H1 (cell line): ENCODE data around the gene TBX4. TPM values are rescaled to one million over a fixed set of nuclear protein-coding genes. Genes with fewer than 3 reads are reported as not detected.
A peak's percentile ranks its signal among the peaks of the same experiment; 100 is the strongest.

Experiments
- CTCF ChIA-PET: fragments of 300-600 bp; sonication (Branson Sonifier 250); formaldehyde crosslinking; loops from one replicate; lab custom pipeline; 2021; ENCODE audit not compliant: partially characterized antibody; lab: Charles Lee
- POLR2A ChIA-PET: fragments of 300-600 bp; sonication (Branson Sonifier 250); formaldehyde crosslinking; loops from one replicate; lab custom pipeline; 2021; ENCODE audit warnings: inconsistent platforms; ENCODE audit not compliant: partially characterized antibody; lab: Charles Lee
- DNase-seq, 2 experiments: peaks; one replicate each; pipeline versions ENCODE4 v3.0.0 to v3.0.0-alpha.2; 2010 to 2022; ENCODE audit warnings: low spot score in 2 of 2, low read depth in 1 of 2, mixed read lengths in 1 of 2
- FAIRE-seq: peaks from 2 replicates; lab custom pipeline; 2011; peaks lifted over from hg19 to GRCh38; lab: Jason Lieb, UNC
- H2AFZ ChIP-seq: 2 replicates; pipeline ENCODE4 v1.8.1; 2012; ENCODE audit warnings: low read length, inconsistent platforms
- H2AK5ac ChIP-seq: 2 replicates; pipeline ENCODE4 v1.6.1; 2013; ENCODE audit warnings: low read depth, low read length
- H2BK120ac ChIP-seq: replicated peaks from 2 replicates; pipeline ENCODE3; 2013; ENCODE audit warnings: low read depth, low read length, inconsistent platforms
- H2BK12ac ChIP-seq: 2 replicates; pipeline ENCODE4 v1.6.1; 2013; ENCODE audit warnings: low read depth, low read length
- H2BK15ac ChIP-seq: 2 replicates; pipeline ENCODE4 v1.6.1; 2013; ENCODE audit warnings: low read length
- H2BK20ac ChIP-seq: 2 replicates; pipeline ENCODE4 v1.6.1; 2013; ENCODE audit warnings: low read length
- H2BK5ac ChIP-seq: 2 replicates; pipeline ENCODE4 v1.6.1; 2013; ENCODE audit warnings: low read depth, low read length
- H3K14ac ChIP-seq: 2 replicates; pipeline ENCODE4 v1.6.1; 2013; ENCODE audit warnings: inconsistent platforms; ENCODE audit not compliant: insufficient read length
- H3K18ac ChIP-seq: 2 replicates; pipeline ENCODE4 v1.6.1; 2013; ENCODE audit warnings: low read length; ENCODE audit errors: extremely low read depth
- H3K23ac ChIP-seq: 2 replicates; pipeline ENCODE4 v1.6.1; 2013; ENCODE audit warnings: inconsistent platforms; ENCODE audit not compliant: insufficient read length
- H3K23me2 ChIP-seq: 2 replicates; pipeline ENCODE4 v1.6.1; 2013; ENCODE audit warnings: low read depth, low read length
- H3K27ac ChIP-seq: 2 replicates; pipeline ENCODE4 v1.6.1; 2011; ENCODE audit warnings: low read depth, low read length, inconsistent platforms
- H3K27me3 ChIP-seq, 4 experiments: replicated peaks in 1 of 4; 1 replicate in 1 of 4; 2 replicates in 3 of 4; pipeline versions ENCODE4 v1.6.1 to v1.8.1; 2011 to 2013; ENCODE audit warnings: low read length in 3 of 4, mild to moderate bottlenecking in 3 of 4, inconsistent platforms in 2 of 4, mixed read lengths in 2 of 4, moderate library complexity in 1 of 4; ENCODE audit not compliant: control insufficient read depth in 3 of 4, insufficient read depth in 3 of 4; ENCODE audit errors: extremely low read depth in 1 of 4
- H3K36me3 ChIP-seq, 4 experiments: 2 replicates each; pipeline versions ENCODE4 v1.6.1 to v1.8.1; 2011 to 2013; ENCODE audit warnings: mild to moderate bottlenecking in 4 of 4, low read length in 3 of 4, moderate library complexity in 2 of 4, control low read depth in 1 of 4, inconsistent platforms in 1 of 4; ENCODE audit not compliant: insufficient read depth in 4 of 4, control insufficient read depth in 2 of 4
- H3K4ac ChIP-seq: replicated peaks from 2 replicates; pipeline ENCODE3; 2013; ENCODE audit warnings: low read length, low read depth, mixed read lengths, inconsistent platforms; ENCODE audit not compliant: insufficient read length
- H3K4me1 ChIP-seq, 4 experiments: replicated peaks in 1 of 4; 1 replicate in 1 of 4; 2 replicates in 3 of 4; pipeline versions ENCODE4 v1.6.1 to v1.8.1; 2011 to 2013; ENCODE audit warnings: low read length in 3 of 4, inconsistent platforms in 2 of 4, mixed read lengths in 1 of 4; ENCODE audit not compliant: insufficient read depth in 4 of 4, control insufficient read depth in 3 of 4
- H3K4me2 ChIP-seq, 2 experiments: 2 replicates each; pipeline versions ENCODE4 v1.6.1 to v1.8.1; 2011 to 2013; ENCODE audit warnings: low read depth in 2 of 2, low read length in 2 of 2, control low read depth in 1 of 2, inconsistent platforms in 1 of 2, mild to moderate bottlenecking in 1 of 2; ENCODE audit not compliant: insufficient read depth in 1 of 2
- H3K4me3 ChIP-seq, 4 experiments: fragments of 200-600, 300-600 bp in 1 of 4; sonication (generic), shearing (Covaris generic), sonication (Bioruptor Twin) in 1 of 4; 2 replicates each; pipeline versions ENCODE4 v1.5.1 to v1.8.1; 2011 to 2016; ENCODE audit warnings: low read length in 4 of 4, low read depth in 3 of 4, control low read depth in 2 of 4, inconsistent platforms in 2 of 4, mild to moderate bottlenecking in 2 of 4, mixed read lengths in 1 of 4, moderate library complexity in 1 of 4; ENCODE audit not compliant: insufficient read depth in 2 of 4; ENCODE audit errors: extremely low read depth in 1 of 4
- H3K56ac ChIP-seq: replicated peaks from 2 replicates; pipeline ENCODE3; 2013; ENCODE audit warnings: low read depth, mild to moderate bottlenecking, mixed read lengths, low read length, inconsistent platforms; ENCODE audit not compliant: insufficient read length
- H3K79me1 ChIP-seq: 2 replicates; pipeline ENCODE4 v1.6.1; 2013; ENCODE audit warnings: low read depth, low read length, control low read depth
- H3K79me2 ChIP-seq, 2 experiments: 2 replicates each; pipeline versions ENCODE4 v1.6.1 to v1.8.1; 2012 to 2013; ENCODE audit warnings: low read length in 2 of 2, mild to moderate bottlenecking in 2 of 2, inconsistent platforms in 1 of 2; ENCODE audit not compliant: insufficient read depth in 2 of 2, control insufficient read depth in 1 of 2
- H3K9ac ChIP-seq, 4 experiments: replicated peaks in 1 of 4; 1 replicate in 1 of 4; 2 replicates in 3 of 4; pipeline versions ENCODE4 v1.6.1 to v1.8.1; 2011 to 2013; ENCODE audit warnings: low read depth in 3 of 4, low read length in 3 of 4, control low read depth in 2 of 4, mild to moderate bottlenecking in 2 of 4, moderate library complexity in 2 of 4, inconsistent platforms in 1 of 4; ENCODE audit errors: extremely low read depth in 1 of 4
- H3K9me3 ChIP-seq, 2 experiments: 2 replicates each; pipeline versions ENCODE4 v1.6.1 to v1.8.1; 2012 to 2013; ENCODE audit warnings: mild to moderate bottlenecking in 2 of 2, moderate library complexity in 2 of 2, control low read depth in 1 of 2, inconsistent platforms in 1 of 2, low read depth in 1 of 2, low read length in 1 of 2, mixed read lengths in 1 of 2; ENCODE audit not compliant: insufficient read depth in 2 of 2
- H4K20me1 ChIP-seq, 2 experiments: replicated peaks in 1 of 2; 2 replicates each; pipeline versions ENCODE3 to v1.8.1; 2011 to 2013; ENCODE audit warnings: inconsistent platforms in 2 of 2, low read length in 2 of 2, mild to moderate bottlenecking in 1 of 2; ENCODE audit not compliant: insufficient read depth in 2 of 2, control insufficient read depth in 1 of 2
- H4K5ac ChIP-seq: 2 replicates; pipeline ENCODE4 v1.6.1; 2013; ENCODE audit warnings: low read length, low read depth, mixed read lengths, inconsistent platforms; ENCODE audit not compliant: insufficient read length
- H4K8ac ChIP-seq: 2 replicates; pipeline ENCODE4 v1.8.0; 2013; ENCODE audit warnings: mild to moderate bottlenecking, moderate library complexity, low read length, inconsistent platforms; ENCODE audit not compliant: insufficient read depth; ENCODE audit errors: extremely low read depth
- H4K91ac ChIP-seq: replicated peaks from 2 replicates; pipeline ENCODE3; 2013; ENCODE audit warnings: low read length, mixed read lengths, inconsistent platforms; ENCODE audit not compliant: insufficient read length
- BRCA1 ChIP-seq: IDR thresholded peaks from 2 replicates; pipeline ENCODE4 v1.6.1; 2012; ENCODE audit warnings: low read depth, low read length, improper control_type of control experiment
- EGR1 ChIP-seq: IDR thresholded peaks from 2 replicates; pipeline ENCODE4 v1.6.1; 2011; ENCODE audit warnings: low read depth, low read length, borderline replicate concordance
- MAFK ChIP-seq: IDR thresholded peaks from 2 replicates; pipeline ENCODE4 v1.6.1; 2012; ENCODE audit warnings: low read depth, mild to moderate bottlenecking, improper control_type of control experiment, low read length
- WGBS, 2 experiments: shearing (Covaris generic) in 1 of 2; methylation state at CpG; one replicate each; pipeline versions ENCODE4 v1.1.6 to v1.1.7; 2013 to 2015; ENCODE audit warnings: low lambda C conversion rate in 2 of 2, mixed read lengths in 2 of 2, inconsistent platforms in 1 of 2, low coverage in 1 of 2, missing lambda C conversion rate in 1 of 2; ENCODE audit not compliant: insufficient replicate concordance in 2 of 2, insufficient coverage in 1 of 2, insufficient read length in 1 of 2; ENCODE audit errors: extremely low coverage in 1 of 2, missing lambda C conversion rate in 1 of 2; 5-methylcytosine and 5-hydroxymethylcytosine counted together
- polyA plus RNA-seq, 7 experiments: library from polyadenylated mRNA; depleted of rRNA in 3 of 7; stranded (reverse) in 5 of 7; unstranded in 2 of 7; fragments of >200 nt in 5 of 7; fragments of 200-250 nt in 2 of 7; gene quantifications; 1 replicate in 5 of 7; 2 replicates in 1 of 7; 4 replicates in 1 of 7; pipeline versions ENCODE4 v1.2.1 to v1.2.3, GENCODE V29; 2011 to 2013; ENCODE audit warnings: missing spikeins in 2 of 7, mixed read lengths in 2 of 7
- total RNA-seq: library from RNA; stranded (reverse); fragmentation: NEBNext Ultra II Directional; extraction: Animal tissue kit (Norgen Biotek cat#: 25700); gene quantifications from 2 replicates; pipeline ENCODE4 v1.2.1, GENCODE V29; 2021
- TF ChIP-seq, protein P1 (sequence below): IDR thresholded peaks from 2 replicates; pipeline ENCODE4 v1.6.1; 2011; ENCODE audit warnings: low read depth, mild to moderate bottlenecking, low read length; ENCODE audit not compliant: insufficient read depth
- TF ChIP-seq, protein P2 (sequence below): IDR thresholded peaks from 2 replicates; pipeline ENCODE4 v1.6.1; 2012; ENCODE audit warnings: low read length, inconsistent platforms

Gene TBX4
- total and polyA plus RNA-seq, 2 of the 8 experiments (the other 6 are each of a cell fraction or from before 2014, with no cell fraction given) = 0.02 TPM; not detected in 1

DNA sequence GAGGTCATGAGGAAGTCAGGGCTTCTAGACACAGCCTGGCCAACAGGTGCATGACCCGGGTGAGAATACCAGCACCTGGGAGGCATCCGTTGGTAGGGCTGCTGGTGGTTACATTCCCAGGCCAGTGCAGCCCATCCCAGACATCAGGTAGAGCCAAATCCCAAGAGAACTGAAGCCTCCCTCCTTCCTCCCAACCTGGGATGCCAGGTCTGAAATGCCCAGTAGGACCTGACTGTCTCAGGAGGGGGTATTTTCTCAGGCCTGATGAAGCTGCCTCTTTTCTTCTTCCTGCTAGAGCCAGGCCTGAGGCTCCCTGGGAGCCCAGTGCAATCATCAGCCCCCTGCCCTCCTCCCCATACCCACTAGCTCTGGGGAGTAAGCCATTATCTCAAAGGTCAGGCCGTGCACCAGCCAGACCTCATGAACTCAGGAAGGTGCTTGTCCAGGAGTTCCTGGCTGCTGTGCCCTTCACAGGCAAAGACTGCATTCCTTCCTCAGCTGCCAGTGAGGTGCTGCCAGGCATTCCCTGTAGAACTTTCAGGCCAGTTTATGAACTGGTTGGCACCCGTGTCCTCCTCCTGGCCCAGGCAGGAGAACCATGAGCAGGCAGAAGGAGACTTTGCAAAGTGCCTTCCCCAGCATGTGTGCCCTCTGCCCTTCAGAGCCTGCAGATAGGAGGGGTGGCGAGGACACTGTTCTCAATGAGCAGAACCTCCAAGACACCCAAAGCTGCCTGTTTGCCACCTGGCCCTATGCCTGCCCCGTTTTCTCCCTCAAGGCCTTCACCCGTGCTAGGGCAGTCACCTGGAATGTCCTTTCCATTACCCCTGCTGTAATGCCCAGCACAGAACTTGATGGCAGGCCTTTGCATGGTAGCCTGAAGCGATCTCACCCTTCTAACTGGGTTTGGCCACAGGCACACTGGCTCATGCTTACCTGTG is 45.0 kb upstream of the TBX4 start:
- no peaks in the 10 kb centered on the region for H3K79me2 ChIP-seq
- no peak overlapping the region for H2BK120ac ChIP-seq
- ChIA-PET CTCF (interaction anchor here (0.9 to 8.8 kb wide), 7 partner anchors 13 to 436 kb away, joined by 3 to 108 read pairs (median 4); no protein-coding TSS in a partner anchor), POLR2A (interaction anchor here (2.3 kb wide), 1 partner anchor 9 kb away, joined by 8 read pairs; no protein-coding TSS in a partner anchor)
- no peak overlapping the region for H3K4me2 ChIP-seq
- H2BK20ac ChIP-seq = no peak overlapping the region
- H3K18ac ChIP-seq = no peak overlapping the region
- H3K27ac ChIP-seq = no peak overlapping the region
- H2AK5ac ChIP-seq = peak overlapping the region; percentile 42; the same call in 1 of the 2 replicates
- H2BK12ac ChIP-seq = no peak overlapping the region
- peaks cover 10% of the 10 kb centered on the region; the same call in 1 of the 2 replicates for H3K23me2 ChIP-seq
- TF ChIP-seq MAFK (no peak), BRCA1 (no peak), EGR1 (no peak)
- TF ChIP-seq, protein P1, sequence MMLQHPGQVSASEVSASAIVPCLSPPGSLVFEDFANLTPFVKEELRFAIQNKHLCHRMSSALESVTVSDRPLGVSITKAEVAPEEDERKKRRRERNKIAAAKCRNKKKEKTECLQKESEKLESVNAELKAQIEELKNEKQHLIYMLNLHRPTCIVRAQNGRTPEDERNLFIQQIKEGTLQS = no peak
- TF ChIP-seq, protein P2, sequence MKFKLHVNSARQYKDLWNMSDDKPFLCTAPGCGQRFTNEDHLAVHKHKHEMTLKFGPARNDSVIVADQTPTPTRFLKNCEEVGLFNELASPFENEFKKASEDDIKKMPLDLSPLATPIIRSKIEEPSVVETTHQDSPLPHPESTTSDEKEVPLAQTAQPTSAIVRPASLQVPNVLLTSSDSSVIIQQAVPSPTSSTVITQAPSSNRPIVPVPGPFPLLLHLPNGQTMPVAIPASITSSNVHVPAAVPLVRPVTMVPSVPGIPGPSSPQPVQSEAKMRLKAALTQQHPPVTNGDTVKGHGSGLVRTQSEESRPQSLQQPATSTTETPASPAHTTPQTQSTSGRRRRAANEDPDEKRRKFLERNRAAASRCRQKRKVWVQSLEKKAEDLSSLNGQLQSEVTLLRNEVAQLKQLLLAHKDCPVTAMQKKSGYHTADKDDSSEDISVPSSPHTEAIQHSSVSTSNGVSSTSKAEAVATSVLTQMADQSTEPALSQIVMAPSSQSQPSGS = no peak
- no peak overlapping the region for H3K9ac ChIP-seq
- no peak overlapping the region for H4K91ac ChIP-seq
- H2AFZ ChIP-seq = no peak overlapping the region
- 0 out of 2 replicates have a peak overlapping the region, but pooled peaks have one; percentile 40 for H2BK15ac ChIP-seq
- H3K56ac ChIP-seq = no peak overlapping the region
- no peak overlapping the region for H3K4me3 ChIP-seq
- WGBS, 2 experiments = 38% methylated on average over 8 of the region's 8 CpGs; no CpG with 5 or more reads in 1 of the 2 experiments
- FAIRE-seq (no peak), DNase-seq (no peak)
- H2BK5ac ChIP-seq = no peak overlapping the region
- no peak overlapping the region for H4K8ac ChIP-seq
- H3K79me1 ChIP-seq = no peaks in the 10 kb centered on the region
- H3K4ac ChIP-seq = no peak overlapping the region
- H3K36me3 ChIP-seq = peaks cover 0 to 15% (median 0%) of the 10 kb centered on the region in 4 experiments; a peak in 1 of 8 replicates
- peaks cover 29 to 36% of the 10 kb centered on the region in 2 experiments for H4K20me1 ChIP-seq
- no peaks in the 10 kb centered on the region; a peak in 1 of 4 replicates for H3K9me3 ChIP-seq
- H3K4me1 ChIP-seq = peaks cover 0 to 38% (median 31%) of the 10 kb centered on the region in 4 experiments; a peak in 6 of 7 replicates
- no peak overlapping the region for H4K5ac ChIP-seq
- peaks cover 93 to 100% (median 99%) of the 10 kb centered on the region in 4 experiments for H3K27me3 ChIP-seq
- H3K14ac ChIP-seq = no peak overlapping the region
- no peak overlapping the region for H3K23ac ChIP-seq
